Endothelial cell (in vitro differentiated cells): ENCODE results near the gene SRSF4. TPM values are rescaled to one million over a fixed set of nuclear protein-coding genes. Genes with fewer than 3 reads are reported as not detected.

Experiments used
- DNase-seq: peaks from one replicate; pipeline ENCODE4 v3.0.0; 2021; ENCODE audit warnings: low spot score
- H3K27ac Mint-ChIP-seq: one replicate; pipeline ENCODE4 v1.8.0; 2021; ENCODE audit warnings: mixed read lengths, inconsistent platforms; ENCODE audit not compliant: unreplicated experiment
- H3K27me3 Mint-ChIP-seq: one replicate; pipeline ENCODE4 v1.8.0; 2021; ENCODE audit warnings: mild to moderate bottlenecking, moderate library complexity, mixed read lengths, inconsistent platforms; ENCODE audit not compliant: unreplicated experiment
- H3K36me3 Mint-ChIP-seq: one replicate; pipeline ENCODE4 v1.8.0; 2021; ENCODE audit warnings: mild to moderate bottlenecking, low read depth, mixed read lengths, inconsistent platforms; ENCODE audit not compliant: unreplicated experiment
- H3K4me1 Mint-ChIP-seq: one replicate; pipeline ENCODE4 v1.8.0; 2021; ENCODE audit warnings: mild to moderate bottlenecking, mixed read lengths, inconsistent platforms; ENCODE audit not compliant: unreplicated experiment
- H3K4me3 Mint-ChIP-seq: one replicate; pipeline ENCODE4 v1.8.0; 2021; ENCODE audit warnings: mild to moderate bottlenecking, mixed read lengths, inconsistent platforms; ENCODE audit not compliant: unreplicated experiment
- H3K9me3 Mint-ChIP-seq: one replicate; pipeline ENCODE4 v1.8.0; 2021; ENCODE audit warnings: mixed read lengths, inconsistent platforms; ENCODE audit not compliant: unreplicated experiment
- CTCF ChIP-seq: fragments of 200-600 bp; sonication (generic); IDR thresholded peaks from one replicate; pipeline ENCODE4 v1.5.0; 2021; ENCODE audit warnings: antibody characterized with exemption; ENCODE audit not compliant: unreplicated experiment
- total RNA-seq: library from RNA; stranded (reverse); fragmentation: NEBNext Ultra II Directional; extraction: Animal tissue kit (Norgen Biotek cat#: 25700); gene quantifications from one replicate; pipeline ENCODE4 v1.2.1, GENCODE V29; 2021; ENCODE audit not compliant: unreplicated experiment

Gene SRSF4
- total RNA-seq, 1 donor from 2014 or later, result 68.6 TPM

- H3K4me3 Mint-ChIP-seq, result no peak overlapping the region
- no peak overlapping the region for H3K27ac Mint-ChIP-seq
- H3K27me3 Mint-ChIP-seq, result peaks cover 5% of the 10 kb centered on the region
Measured at GRCh38 chr1:29176576-29176975, 5.1 kb downstream of the SRSF4 start.

GRCh38 chr1:29172415-29172939 lies 9.2 kb downstream of the SRSF4 start:
- Mint-ChIP-seq H3K27ac (no peak overlapping the region), H3K4me1 (peaks cover 18% of the 10 kb centered on the region), H3K36me3 (peaks cover 6% of the 10 kb centered on the region), H3K27me3 (no peaks in the 10 kb centered on the region), H3K9me3 (no peaks in the 10 kb centered on the region), H3K4me3 (no peak overlapping the region)
- no peak for TF ChIP-seq CTCF
- DNase-seq, result no peak

More at GRCh38 chr1:29176576-29176975, 5.1 kb downstream of the SRSF4 start:
- H3K36me3 Mint-ChIP-seq, result peaks cover 20% of the 10 kb centered on the region
- TF ChIP-seq CTCF, result no peak
- no peaks in the 10 kb centered on the region for H3K9me3 Mint-ChIP-seq
- H3K4me1 Mint-ChIP-seq, result peaks cover 31% of the 10 kb centered on the region
- no peak for DNase-seq

- Mint-ChIP-seq H3K27me3 (no peaks in the 10 kb centered on the region), H3K4me1 (peaks cover 23% of the 10 kb centered on the region), H3K27ac (peak overlapping the region; percentile 58)
Measured at GRCh38 chr1:29171521-29171920, 10.2 kb downstream of the SRSF4 start.

GRCh38 chr1:29171089-29171488 lies 10.6 kb downstream of the SRSF4 start:
- Mint-ChIP-seq H3K27ac (peak overlapping the region; percentile 58), H3K36me3 (peaks cover 9% of the 10 kb centered on the region), H3K4me3 (no peak overlapping the region), H3K9me3 (no peaks in the 10 kb centered on the region), H3K4me1 (peaks cover 27% of the 10 kb centered on the region), H3K27me3 (no peaks in the 10 kb centered on the region)
- TF ChIP-seq CTCF, result no peak
- no peak for DNase-seq

More at GRCh38 chr1:29171521-29171920, 10.2 kb downstream of the SRSF4 start:
- Mint-ChIP-seq H3K9me3 (no peaks in the 10 kb centered on the region), H3K4me3 (no peak overlapping the region), H3K36me3 (peaks cover 9% of the 10 kb centered on the region)
- no peak for TF ChIP-seq CTCF
- no peak for DNase-seq

- Mint-ChIP-seq H3K27ac (no peak overlapping the region), H3K4me3 (no peak overlapping the region), H3K27me3 (no peaks in the 10 kb centered on the region), H3K36me3 (peaks cover 13% of the 10 kb centered on the region), H3K4me1 (peaks cover 38% of the 10 kb centered on the region), H3K9me3 (no peaks in the 10 kb centered on the region)
- no peak for DNase-seq
- TF ChIP-seq CTCF, result no peak
Measured at GRCh38 chr1:29169976-29170375, 11.7 kb downstream of the SRSF4 start.
